HG02623 (cell line): Measurements from ENCODE around the gene TMEM234.
"Not testable (repeated sequence)": the region's sequence is repeated elsewhere in the genome, so short reads cannot be mapped to it uniquely, and the experiment has no call there.

Experiments used
- ATAC-seq: cut with Tn5 transposase; IDR thresholded peaks from one replicate; pipeline ENCODE4 v1.9.1; 2021; ENCODE audit warnings: moderate library complexity; ENCODE audit not compliant: unreplicated experiment

TMEM234 gene

GRCh38 chr1:32221980-32222755 is at the start of gene TMEM234, which contains the start of gene EIF3I:
Gene TMEM234, minus strand, starts transcription at chr1:32222353. Its CDS starts 31 bp downstream, at chr1:32222322.
Gene EIF3I, plus strand, starts transcription at chr1:32222407. Its CDS starts 35 bp downstream, at chr1:32222442.
- peak; percentile 95 for ATAC-seq

GRCh38 chr1:32269744-32270143 is 47.6 kb upstream of the TMEM234 start:
- no peak for ATAC-seq

- no peak for ATAC-seq
Observed at GRCh38 chr1:32266921-32267591, 44.9 kb upstream of the TMEM234 start.

GRCh38 chr1:32265846-32266245 is 43.7 kb upstream of the TMEM234 start:
- ATAC-seq: no peak

GRCh38 chr1:32263744-32264143 is 41.6 kb upstream of the TMEM234 start:
- no peak for ATAC-seq

GRCh38 chr1:32263236-32263593 is 41.1 kb upstream of the TMEM234 start:
- not testable (repeated sequence) for ATAC-seq

- no peak for ATAC-seq
Observed at GRCh38 chr1:32257227-32257508, 35.0 kb upstream of the TMEM234 start.

- ATAC-seq: no peak
Observed at GRCh38 chr1:32256473-32257226, 34.5 kb upstream of the TMEM234 start.

GRCh38 chr1:32255072-32256071 is 33.2 kb upstream of the TMEM234 start:
- no peak for ATAC-seq

GRCh38 chr1:32250893-32251716 is 29.0 kb upstream of the TMEM234 start, which contains the start of gene LCK:
Gene LCK, plus strand, starts transcription at chr1:32251265. Its CDS starts 23,065 bp downstream, at chr1:32274330.
- ATAC-seq: no peak

- ATAC-seq: peak; percentile 53
Observed at GRCh38 chr1:32249831-32250525, 27.8 kb upstream of the TMEM234 start.

GRCh38 chr1:32247983-32248889 is 26.1 kb upstream of the TMEM234 start:
- no peak for ATAC-seq

GRCh38 chr1:32247452-32247851 is 25.3 kb upstream of the TMEM234 start:
- ATAC-seq: no peak

GRCh38 chr1:32246888-32247273 is 24.7 kb upstream of the TMEM234 start, which contains the start of gene FAM167B:
Gene FAM167B, plus strand, starts transcription at chr1:32247222. Its CDS starts 200 bp downstream, at chr1:32247422.
- ATAC-seq: no peak

GRCh38 chr1:32242341-32242851 is 20.2 kb upstream of the TMEM234 start:
- ATAC-seq: no peak

- ATAC-seq: no peak
Observed at GRCh38 chr1:32241001-32241763, 19.0 kb upstream of the TMEM234 start.
